Stimulated activated CD4-positive, alpha-beta T cell treated with anti-CD3 and anti-CD28 coated beads, TNF-alpha, amount 100 ng/mL, for 4 hours (primary cell): ENCODE data around the gene GABBR2.

Source experiments
- DNase-seq, 3 experiments: peaks; one replicate each; pipeline ENCODE4 v3.0.0-alpha.2; 2020; ENCODE audit warnings: low read depth in 3 of 3

GABBR2 gene

DNA sequence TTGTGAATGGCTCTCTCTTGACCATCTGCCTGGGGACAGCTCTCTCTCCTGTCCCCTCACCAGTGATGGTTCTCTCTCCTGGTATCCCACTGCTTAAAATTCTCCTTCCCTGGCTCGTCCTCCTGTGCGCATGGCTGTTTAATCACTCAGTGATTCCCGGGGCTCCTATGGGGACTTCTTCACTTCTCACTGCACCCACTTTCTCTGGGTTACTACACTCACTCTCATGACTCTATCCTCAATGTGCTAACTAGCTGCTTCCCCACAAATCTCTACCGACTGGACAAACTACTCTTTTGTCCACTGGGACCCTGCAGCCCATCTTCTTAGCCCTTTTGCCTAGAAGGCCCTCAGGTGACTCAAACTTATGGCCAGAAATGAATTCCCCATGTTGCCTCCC is 364.2 kb downstream of the GABBR2 start:
- no peak for DNase-seq

DNA sequence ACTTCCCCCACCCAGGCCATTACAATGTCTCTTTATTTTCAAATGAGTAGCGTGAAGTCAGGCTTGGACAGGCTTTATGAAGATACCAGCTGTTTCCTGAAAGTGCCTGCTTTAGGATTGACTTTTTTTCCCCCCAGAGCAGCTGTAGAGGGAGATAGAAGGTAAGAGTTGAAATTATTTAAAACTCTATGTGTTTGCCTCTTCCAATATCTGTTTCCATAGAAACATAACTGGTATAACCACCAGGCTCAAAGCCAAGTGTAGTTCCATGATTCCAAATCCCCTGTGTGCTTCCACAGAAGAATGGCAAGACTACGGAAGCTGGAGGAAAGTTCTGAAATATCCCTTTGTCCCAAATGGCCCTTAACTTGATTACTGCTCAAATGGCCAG is 365.9 kb downstream of the GABBR2 start:
- no peak for DNase-seq

DNA sequence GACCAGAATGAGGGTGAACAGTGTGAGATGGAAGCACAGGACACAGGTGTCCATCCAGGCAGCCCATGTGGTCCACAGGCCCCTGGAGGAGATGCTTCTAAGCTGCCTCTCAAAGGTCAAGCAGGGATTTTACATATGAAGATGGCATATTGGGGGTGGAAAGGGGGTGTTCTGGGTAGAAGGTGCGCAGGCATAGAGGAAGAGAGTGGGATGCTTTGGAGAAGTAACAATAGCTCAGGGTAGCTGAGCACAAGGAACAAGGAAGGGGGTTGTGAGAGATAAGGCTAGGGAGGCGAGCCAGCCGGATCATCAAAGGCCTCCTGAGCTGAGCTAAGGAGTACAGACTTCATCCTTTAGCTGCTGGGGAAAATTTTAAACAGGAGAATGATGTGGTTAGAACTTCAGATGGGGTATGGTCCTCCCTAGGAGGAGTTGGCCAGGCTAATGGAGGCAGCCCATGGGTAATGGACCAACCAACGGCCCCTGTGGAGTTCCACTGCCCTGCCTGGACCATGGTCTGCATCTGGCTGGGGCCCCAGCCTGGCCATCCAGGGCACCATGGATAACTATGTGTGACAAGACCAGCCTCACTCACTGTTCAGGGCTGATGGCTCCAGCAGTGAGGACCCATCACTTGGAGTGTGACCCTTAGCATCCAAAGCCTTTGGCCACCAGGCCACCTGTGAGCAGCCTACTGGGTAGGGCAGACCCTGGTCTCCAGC is 366.5 kb downstream of the GABBR2 start:
- DNase-seq = no peak

GRCh38 chr9:98341157-98342097 is 367.3 kb downstream of the GABBR2 start:
- no peak for DNase-seq

DNA sequence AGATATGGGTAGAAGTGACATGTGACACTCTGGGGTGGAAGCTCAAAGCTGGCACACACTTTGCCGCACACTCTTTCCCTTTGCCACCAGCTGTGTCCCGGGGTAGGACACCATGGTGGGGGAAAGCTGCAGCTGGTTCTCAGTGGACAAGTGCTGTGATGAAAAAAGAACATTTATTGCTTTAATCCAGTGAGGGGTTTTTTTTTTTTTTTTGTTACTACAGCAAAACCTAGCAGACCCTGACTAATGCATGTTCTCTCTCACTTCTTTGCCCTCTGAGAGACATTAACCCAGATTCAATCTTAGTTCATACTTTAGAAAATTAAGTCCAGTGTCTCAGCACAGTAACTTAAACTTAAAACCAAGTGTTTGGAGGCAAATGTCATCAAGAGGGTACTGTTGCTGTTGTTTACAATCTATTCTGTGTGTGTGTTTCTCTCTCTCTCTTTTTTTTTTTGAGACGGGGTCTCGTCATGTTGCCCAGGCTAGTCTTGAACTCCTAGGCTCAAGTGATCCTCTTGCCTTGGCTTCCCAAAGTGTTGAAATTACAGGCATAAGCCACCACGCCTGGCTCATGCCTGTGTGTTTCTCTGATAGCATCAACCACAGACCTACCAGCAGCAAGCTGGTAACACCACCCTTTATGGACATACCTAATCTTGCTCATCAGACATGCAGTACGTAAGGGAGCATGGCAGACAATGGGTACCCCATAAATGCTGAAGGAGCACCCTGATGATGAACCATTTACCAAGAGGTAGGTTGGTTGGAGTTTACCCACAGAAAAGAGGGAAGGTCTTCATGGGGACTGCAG is 368.5 kb downstream of the GABBR2 start:
- no peak for DNase-seq

GRCh38 chr9:98335661-98336060 is 373.1 kb downstream of the GABBR2 start:
- DNase-seq = no peak

GRCh38 chr9:98334796-98335195 is 373.9 kb downstream of the GABBR2 start:
- DNase-seq = no peak

GRCh38 chr9:98333703-98334582 is 374.8 kb downstream of the GABBR2 start:
- no peak for DNase-seq

GRCh38 chr9:98332405-98332831 is 376.3 kb downstream of the GABBR2 start:
- no peak for DNase-seq

DNA sequence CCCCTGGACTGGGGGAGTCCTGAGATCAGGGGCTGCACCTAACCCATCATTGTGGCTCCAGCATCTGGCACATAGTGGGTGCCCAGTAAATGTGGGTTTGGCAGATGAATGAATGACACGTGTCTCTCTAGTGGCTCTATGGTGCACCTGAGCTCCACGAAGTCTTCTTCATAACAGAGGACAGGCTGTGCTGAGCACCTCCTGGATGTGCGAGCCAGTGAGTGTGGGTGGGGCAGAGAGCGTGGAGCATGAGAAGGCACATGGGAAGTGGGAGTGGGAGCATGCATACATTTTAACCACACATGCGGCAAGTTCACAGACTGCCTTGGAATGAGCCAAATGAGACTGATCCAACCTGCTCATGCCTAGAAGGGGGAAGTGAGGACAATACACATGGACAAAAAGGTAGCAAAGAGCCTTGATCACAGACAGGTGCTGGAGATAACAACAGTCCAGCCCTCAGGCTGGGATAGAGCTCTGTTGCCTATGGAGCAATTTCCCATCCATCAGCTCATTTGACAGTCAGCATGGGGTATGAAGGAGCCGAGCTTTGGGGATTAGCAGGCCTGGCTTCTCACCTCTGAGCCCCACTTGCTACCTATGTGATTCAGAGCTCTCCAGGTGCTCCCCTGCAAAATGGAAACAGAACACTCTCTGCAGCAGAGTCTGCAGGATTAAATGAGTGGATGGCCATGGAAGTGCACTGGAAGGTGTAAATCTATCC is 377.0 kb downstream of the GABBR2 start:
- DNase-seq = no peak

DNA sequence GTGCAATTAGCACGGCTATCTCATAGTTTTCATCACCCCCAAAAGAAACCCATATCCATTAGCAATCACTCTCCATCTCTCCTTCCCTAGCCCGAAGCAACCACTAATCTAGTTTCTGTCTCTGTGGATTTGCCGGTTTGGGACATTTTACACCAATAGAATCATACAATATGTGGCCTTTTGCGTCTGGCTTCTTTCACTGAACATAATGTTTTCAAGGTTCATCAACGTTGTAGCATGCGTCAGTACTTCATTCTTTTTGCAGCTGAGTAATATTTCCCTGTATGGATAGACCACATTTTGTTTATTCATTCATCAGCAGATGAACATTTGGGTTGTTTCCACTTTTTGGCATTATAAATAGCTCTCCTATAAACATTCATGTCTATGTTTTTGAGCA is 377.9 kb downstream of the GABBR2 start:
- DNase-seq = no peak

DNA sequence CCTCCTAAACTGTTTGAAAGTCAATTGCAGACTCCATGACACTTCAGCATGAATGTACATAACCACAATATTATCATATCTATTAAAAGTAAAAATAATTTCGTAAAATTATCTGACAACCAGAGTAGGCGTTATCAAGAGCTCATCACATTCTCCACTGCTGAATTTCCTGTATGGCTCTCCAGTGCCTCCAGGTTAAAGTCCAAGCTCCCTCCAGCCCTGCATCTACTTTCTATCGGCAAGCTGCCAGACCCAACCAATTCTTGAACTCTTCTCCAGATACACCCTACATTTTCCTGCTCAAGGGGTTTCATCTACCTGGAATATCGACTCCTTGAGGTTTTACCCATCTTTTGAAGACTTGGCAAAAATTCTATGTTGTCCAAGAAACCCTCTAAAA is 378.8 kb downstream of the GABBR2 start:
- DNase-seq = no peak

- DNase-seq = no peak
Observed at GRCh38 chr9:98329281-98329680, 379.5 kb downstream of the GABBR2 start.

GRCh38 chr9:98328770-98329169 is 380.0 kb downstream of the GABBR2 start:
- DNase-seq = no peak

DNA sequence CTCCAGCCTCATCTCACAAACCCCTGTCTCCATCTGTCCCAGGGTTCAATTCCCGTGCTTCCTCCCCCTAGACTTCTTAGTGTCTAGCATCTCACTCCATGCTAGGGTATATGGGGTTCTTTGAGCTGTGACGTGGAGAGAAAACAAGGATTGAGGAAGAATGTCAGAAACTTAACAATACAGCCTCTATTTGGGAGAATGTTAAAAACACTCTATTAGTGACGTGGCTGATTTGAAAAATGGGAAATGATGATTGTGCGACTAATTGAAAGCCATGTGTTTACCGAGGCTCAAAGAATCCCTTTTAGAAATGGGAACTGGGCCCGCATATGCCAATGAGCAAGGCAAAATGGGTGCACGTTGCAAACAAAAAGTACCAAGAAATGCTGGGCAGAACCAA is 380.6 kb downstream of the GABBR2 start:
- no peak for DNase-seq

DNA sequence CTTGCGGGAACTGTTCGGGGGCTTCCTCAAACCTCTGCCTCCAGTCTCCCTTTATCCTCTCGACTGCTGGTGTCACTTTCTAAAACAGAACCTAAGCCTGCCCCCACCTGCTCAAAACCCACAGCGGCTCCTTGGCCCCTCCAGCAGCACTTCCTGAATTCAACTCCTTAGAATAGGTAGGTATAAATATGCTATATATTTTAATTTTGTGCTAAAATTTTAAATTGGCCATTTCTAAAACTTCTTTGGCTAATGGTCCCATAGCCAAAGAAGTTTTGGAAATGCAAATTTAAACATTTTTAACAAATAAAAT is 381.5 kb downstream of the GABBR2 start:
- DNase-seq = no peak

- no peak for DNase-seq
Observed at GRCh38 chr9:98326459-98327248, 382.1 kb downstream of the GABBR2 start.

DNA sequence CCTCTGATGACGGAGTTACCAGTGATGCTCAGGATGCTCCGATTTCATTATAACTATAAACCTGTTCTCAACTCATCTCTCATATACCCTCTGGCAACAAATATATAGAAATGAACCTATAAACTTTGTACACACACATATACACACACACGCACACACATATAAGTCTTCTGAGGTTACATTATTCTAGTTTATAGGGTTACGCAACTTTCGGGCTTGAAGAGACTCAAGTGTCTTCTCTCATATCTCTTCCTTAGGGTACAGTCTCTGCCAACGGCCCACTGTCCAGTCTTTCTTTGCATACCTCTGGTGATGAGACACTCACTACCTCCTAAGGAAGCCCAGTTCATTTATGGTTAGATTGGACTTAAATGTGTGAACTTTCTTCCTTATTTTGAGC is 383.9 kb downstream of the GABBR2 start:
- no peak for DNase-seq

GRCh38 chr9:98323831-98324135 is 385.0 kb downstream of the GABBR2 start:
- DNase-seq = no peak
